ENCODE measurements around the gene ABR.
"Not testable (repeated sequence)": the region's sequence is repeated elsewhere in the genome, so short reads cannot be mapped to it uniquely, and the experiment has no call there.

Gene ABR

DNA sequence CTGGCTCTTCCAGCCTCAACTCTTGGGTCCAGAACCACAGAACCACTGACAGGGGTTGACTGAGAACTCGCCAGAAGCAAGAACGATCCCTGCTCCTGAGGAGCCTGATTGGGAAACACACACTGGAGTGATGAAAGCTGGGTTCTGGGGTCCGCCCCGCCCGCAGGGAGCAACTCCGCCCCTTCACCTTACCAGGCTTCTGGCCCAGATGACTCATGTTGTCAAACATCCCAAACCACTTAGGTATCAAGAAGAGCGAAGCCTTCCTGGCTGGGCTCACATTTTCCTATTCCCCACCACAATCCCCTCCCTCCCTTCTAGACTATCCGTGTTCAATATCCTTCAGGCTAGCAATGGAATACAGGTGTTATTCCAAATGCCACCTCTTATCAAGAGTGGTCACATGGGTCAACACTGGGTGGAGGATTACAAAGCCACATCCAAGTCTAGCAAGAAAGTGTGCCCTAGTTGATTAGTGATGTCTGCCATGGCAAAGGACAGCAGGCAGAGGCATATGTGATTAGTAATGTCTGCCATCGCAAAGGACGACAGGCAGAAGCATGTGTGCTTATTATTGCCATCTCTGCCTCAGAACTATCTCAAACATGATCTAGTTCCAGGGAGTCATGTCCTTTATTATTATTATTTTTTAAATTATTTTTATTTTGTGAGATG is 112.4 kb downstream of the ABR start:
- no peak for DNase-seq

DNA sequence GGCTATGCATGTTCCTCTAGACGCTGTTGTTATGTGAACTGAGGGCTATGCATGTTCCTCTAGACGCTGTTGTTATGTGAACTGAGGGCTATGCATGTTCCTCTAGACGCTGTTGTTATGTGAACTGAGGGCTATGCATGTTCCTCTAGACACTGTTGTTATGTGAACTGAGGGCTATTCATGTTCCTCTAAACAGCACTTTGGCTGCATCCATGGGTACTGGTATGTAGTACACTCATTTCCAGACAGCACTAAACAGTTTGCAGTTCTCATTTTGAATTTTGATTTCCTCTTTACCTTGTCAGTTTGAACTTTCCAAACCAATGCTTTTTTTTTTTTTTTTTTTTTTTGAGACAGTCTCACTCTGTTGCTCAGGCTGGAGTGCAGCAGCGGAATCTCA is 114.4 kb downstream of the ABR start:
- DNase-seq = not testable (repeated sequence)

DNA sequence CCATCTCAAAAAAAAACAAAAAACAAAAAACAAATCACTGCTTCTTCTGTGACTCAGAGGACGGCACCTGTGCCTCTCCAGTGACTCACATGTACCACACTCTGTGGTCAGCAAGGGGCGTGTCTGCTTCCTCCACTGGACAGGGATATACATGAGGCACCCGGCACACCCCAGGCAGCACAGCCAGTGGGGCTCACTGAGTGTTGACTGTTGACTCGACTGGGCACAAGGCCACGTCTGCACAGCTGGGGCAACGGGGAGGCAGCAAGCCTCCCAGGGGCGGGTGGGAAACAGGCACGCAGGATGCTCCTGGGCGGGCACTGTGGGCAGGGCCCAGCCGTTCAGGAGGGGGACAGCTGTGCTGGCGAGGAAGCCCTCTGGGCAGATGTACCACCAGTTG is 118.8 kb downstream of the ABR start:
- peak; percentile 60 for DNase-seq

DNA sequence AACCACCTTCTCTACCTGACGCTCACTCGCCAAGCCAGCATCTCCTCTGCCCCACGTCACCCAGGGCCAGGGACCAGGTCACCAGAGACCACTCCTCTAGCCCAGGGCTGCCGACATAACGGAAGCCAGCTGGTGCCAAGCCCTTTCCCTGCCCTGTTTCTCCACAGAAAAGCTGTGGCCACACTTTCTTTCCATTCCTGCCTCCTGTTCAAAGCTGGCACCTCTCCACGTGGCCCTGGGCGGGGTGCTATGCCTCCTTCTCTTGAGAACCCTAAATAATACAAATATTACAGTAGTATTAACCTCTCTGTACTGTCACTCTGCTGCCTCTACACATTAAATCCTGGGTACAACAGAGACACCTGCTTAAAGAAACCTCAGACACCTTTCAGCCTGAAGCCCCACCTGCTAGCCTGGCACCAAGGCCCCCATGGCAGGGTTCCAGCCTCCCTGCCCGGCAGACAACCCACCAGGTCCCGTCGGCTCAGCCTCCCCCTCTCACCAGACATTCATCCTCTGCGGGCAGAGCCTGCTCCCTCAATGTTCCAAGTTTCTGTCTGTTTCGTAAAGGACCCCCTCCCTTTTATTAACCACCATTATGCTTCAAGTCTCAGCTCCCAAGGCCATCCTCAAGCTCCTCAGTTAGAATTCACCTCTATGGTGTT is 120.5 kb downstream of the ABR start:
- DNase-seq = no peak

DNA sequence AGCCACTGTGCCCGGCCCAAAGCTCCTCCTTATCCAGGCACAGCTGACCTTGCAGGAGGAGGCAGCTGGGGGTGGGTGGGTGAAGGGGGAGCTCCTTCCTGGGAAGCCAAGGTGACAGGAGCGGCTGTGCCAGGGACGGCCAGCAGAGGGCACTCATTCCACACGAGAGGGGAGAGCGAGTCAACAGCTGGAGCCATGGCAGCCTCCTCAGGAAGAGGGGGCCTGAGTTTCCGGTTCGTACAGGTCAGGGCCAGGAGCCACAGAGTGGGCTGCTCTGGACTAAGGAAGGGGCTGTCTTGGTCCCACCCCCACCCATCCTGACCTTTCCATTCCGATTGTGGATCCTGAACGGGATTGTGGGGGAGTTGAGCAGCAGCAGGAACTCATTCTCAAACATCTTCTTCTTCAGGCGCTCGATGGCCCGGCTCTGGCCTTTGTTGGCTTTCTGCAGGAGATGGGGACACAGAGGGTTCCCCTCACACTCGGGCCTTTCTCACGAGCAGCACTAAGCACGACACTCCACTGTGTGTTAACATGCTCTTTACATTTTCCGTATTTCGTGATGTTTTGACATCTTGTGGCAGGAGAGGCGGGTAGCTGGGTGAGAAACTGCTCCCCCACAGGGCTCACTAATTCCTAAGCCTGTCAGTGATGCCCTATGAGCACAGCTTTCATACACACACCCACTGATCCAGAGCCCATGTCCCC is 121.2 kb downstream of the ABR start:
- DNase-seq = no peak

DNA sequence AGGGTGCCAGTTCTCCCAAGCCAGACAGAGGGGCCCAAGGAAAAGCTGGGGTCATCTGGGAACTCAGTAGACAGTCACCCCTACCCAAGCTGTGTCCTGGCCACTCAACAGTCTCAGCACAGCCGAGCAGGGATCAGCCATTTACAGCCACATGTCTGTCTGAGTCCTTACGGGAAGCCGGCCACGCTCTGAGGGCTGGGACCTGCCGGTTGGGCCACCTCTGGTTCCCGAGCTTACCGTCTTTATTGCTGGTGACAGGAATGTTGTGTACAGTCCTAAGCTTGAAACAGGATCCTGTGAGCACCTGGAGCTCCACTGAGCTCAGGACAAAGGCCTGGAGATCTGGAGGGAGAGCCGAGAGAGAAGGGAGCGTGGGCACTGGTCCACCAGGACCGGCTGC is 123.0 kb downstream of the ABR start:
- no peak for DNase-seq

DNA sequence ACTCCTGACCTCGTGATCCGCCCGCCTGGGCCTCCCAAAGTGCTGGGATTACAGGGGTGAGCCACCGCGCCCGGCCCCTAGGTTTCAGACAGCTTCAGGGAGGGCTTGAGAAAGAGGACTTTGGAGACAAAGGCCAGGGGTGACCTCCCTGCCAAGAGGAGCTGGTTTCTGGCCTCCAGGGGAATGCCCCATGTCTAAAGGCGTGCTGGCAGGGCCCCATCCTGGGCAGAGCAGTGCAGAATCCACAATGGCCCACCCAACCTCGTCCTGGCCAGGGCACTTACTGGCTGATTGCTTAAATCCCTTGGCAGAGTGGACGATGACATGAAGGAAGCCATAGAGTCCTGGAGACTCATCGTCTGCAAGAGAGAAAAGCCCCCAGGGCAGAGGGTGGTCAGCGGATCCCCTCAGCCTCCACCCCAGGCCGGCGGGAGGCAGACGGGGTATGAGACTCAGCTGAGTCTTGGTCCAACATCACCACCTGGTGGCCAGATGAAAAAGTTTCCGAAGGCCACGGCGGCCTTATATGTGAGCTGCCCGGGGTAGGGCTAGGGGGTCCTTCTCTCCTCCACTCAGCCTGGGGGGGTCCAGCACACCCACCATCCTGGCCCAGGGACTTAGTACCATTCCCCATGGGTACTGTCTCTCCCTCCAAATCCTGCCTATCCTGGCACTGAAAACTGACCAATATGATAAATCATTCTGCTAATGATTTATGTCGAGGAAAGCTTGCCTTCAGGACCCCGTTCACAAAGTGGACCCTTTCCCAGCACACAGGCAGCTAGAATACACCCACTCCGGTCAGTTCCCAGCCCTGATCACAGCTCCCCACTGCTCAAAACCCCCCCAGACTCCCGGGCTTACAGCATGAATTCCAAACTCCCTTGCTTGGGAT is 123.8 kb downstream of the ABR start:
- peak; percentile 67 for DNase-seq

DNA sequence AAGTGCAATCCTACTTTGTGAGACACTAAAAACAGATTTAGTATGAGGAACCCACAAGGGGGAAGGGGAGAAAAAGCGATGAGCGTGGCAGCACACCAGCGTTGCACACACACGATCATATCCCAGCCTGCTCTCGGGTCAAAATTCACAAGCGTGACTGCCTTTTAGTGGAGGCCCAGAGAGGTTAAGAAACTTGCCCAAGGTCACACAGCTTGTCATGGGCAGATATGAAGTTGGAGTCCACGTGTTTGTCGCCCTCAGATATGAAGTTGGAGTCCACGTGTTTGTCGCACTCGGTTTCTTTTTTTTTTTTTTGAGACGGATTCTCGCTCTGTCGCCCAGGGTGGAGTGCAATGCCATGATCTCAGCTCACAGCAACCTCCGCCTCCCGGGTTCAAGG is 124.5 kb downstream of the ABR start:
- DNase-seq = no peak

DNA sequence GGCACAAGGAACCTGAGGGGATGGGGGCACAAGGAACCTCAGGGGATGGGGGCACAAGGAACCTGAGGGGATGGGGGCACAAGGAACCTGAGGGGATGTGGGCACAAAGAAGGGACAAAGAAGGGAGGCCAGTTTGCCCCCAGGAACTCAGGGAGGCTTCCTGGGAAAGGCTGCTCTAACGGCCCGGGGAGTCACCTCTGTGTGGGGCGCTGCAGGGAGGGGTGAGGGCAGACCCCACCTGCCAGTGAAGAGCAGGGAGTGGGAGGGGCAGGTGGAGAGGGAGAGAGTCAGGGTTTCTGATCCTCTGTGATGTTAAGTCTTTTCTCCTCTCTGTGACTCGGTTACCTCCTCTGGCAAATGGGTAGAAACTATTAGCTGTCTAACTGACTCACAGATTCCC is 125.1 kb downstream of the ABR start:
- DNase-seq = no peak

DNA sequence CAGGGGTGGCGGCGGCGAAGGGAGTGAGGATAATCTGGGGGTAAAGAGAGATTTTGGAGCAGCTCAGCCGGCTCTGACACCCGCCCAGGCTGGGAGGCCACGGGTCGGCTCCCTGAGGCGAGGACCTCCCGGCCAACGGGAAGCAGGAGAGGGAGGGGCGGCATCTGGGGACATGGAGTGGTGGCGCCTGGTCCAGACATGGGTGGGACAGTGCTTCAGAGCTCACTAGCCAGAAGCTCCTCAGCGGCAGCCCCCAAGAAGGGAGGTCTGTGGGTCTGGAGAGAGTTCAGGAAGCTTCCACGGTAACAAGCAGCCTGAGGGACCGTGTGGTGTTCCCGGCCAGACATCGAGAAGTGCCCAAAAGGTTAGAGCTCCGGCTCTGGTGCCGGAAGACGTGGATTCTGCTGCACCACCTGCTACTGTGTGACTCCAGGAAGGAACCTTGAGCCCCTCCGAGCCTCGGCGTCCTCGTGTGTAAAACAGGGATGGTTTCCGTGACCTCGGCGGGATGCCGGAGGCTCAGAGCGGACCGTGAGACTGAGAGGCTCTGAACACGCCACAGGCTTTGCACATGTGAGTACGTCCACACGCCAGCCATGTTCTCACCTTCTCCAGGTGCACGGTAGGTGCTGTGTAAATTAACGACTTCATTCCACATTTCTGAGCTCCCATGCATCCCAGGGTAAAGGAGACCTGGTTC is 126.0 kb downstream of the ABR start:
- DNase-seq = no peak

DNA sequence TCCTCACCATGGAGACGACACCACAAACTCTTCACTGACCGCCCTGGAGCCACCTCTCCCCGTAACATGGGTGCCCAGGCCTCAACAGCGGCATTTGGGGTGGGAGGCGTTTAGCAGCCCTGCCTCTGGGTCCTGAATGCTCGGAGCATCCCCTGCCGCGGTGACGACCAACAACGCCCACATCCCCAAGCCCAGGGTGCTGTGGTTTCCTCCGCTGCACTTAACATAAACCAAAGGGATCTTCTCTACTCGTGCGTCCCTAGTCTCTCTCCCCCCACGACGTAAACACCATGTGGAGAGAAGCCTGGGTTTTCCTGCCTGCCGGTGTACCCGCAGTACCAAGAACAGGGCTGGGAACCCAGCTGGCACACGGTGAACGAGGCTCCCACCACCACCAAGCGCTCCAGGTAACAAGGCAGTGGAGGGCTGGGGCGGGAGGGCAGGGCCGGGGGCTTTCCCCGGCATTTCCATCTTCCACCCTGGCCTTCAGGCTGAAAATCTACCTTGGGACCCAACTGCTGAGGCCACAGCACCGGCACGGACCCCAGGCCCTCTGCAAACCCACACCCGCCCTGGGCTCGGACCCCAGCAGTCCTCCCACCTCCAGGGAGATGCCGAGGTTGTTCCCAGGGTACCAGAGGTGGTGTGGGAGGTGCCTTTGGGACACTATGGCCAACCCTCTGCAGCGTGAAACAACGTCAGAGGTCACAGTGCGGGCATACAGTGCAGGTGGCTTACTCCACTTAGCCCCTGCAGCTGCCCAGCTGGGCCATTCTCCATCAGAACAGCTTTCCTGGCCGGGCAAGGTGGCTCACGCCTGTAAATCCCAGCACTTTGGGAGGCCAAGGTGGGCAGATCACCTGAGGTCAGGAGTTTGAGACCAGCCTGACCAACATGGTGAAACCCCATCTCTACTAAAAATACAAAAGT is 128.5 kb downstream of the ABR start:
- DNase-seq = no peak

DNA sequence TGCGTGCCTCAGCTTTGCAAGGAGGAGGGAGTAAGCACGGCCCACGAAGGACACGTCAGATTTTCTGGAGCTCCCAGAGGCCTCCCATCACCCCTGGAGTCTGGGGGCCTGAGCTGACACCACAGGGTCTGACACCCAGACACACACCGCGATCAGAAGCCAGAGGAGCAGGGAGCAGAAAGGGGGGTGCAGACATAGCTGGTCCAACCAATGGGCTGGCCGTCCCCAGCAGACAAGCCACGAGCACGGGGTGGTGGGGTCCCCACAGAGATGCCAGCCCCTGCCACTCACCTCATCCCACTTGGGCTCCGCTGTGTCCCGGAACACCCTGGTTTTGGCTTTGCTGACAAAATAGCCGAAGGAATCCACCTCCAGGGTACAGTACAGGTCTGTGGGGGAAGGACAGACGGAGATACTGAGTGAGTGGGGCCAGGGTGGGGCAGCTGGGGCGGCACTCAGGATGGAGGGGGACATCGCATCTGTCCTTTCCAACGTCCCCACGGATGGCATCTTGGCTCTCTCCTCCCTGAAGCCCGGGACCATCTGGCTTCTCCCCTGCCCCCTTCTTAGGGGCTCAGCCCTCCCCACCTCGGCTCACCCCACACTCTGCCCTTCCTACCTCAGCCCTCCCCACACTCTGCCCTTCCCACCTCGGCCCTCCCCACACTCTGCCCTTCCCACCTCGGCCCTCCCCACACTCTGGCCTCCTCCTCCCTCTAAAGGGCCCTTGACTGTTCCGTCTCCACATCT is 129.4 kb downstream of the ABR start:
- no peak for DNase-seq

DNA sequence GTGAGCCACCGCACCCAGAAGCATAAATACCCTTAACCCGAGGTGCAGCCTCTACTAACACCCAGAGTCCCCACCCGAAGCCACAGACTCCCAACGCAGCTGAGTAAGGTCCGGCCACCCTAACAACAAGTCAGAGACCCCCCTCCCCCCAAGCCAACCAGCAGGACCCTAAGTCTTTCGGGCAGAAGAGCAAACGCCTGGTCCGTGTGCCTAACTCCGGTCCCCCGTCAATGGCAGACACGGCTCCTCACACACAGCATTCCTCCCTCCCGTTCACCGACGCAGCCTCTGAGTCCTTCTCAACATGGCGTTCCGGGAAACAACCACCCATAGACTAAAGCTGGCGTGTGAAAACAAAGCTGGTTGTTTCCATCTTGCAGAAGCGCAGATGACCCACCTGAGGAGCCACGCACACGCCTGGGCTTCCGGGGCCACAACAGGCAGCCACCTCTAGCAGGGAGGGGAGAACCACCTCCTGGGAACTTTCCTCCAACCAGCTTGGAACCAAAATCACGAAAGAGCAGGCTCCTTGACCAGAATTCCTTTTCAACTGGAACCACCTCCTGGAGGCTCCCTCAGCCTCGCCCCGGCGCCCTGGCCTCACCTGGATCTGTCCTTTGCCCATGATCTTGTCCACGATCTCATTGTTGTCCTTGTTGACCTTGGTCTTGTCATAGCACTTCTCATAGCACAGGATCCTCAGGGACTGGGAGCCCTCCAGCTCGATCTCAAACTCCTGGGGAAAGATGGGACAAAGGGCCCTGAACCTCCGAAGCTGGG is 130.1 kb downstream of the ABR start:
- no peak for DNase-seq

DNA sequence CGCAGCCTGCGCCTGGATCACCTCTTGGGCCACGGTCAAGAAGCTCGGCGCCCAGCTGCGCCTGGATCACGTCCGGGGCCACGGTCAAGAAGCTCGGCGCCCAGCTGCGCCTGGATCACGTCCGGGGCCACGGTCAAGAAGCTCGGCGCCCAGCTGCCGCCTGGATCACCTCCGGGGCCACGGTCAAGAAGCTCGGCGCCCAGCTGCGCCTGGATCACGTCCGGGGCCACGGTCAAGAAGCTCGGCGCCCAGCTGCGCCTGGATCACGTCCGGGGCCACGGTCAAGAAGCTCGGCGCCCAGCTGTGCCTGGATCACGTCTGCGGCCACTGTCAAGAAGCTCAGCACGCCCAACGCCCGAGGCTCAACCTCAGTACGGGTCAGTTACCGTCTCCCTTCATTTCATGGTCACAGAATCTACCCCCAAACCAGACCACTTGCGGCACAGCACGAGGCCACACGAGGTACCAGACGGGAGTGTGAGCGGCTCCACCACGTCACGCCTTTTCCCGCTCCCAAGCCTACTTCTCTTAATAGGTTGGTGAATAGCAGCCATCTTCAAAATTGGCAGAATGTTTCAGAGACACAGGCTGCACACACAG is 131.2 kb downstream of the ABR start:
- DNase-seq = not testable (repeated sequence)

DNA sequence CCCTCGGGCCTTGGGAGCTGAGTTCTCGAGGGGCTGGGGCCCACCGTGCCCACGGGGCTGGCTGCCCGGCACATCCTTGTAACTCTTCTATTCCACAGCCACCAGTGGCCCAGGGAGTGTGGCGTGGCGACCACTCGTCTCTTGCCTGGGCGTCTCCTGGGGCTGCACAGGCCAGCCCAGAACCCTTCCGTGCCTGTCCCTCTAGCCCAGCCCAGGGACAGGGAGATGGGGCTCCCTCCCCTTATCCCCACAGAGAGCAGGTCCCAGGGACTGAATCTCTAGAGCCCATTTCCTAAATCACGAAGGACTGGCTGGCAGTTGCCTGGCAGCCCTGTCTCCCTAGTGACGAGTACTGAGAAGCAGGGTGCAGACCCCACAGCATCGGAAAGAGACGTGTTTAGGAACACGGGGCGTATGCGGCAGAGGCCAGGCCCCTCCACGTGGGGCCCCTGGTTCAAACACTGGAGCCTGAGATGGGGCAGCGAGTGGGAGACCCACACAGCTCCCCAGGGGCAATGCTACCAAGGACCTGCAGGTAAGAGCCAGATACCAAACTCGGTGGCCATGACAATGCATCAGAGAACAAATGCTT is 131.8 kb downstream of the ABR start:
- no peak for DNase-seq

DNA sequence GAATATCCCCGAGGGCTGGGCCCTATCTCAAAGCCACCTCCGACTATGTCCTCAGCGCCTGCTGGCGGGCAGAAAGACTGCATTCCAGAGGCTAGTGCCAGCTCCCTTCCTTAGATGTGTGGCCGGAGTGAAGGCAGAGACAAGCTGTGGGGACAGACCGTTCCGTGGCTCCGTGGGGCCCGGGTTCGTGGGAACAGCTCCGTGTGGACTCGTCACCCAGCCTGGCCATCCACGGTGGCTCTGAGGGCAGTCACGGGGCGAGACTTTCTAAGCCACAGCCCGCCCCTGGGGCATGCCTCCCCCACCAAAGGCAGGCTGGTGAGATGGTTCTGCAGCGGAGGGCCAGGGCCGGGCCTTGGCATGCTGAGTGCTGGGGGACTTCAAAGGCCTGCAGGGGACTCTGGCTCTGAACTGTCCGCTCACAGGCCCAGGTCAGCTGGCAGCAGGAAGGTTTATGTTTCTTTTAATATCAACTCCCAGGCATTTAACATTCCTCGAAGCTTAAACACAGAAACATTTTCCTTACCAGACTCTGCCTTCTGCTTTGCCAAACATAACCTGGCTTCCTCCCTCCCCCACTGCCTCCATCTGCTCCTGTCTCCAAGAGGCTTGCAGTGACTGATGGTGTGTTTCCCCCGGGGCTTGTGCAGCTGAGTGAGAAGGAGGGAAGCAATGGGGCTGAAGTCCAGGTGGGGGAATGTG is 132.5 kb downstream of the ABR start:
- no peak for DNase-seq

DNA sequence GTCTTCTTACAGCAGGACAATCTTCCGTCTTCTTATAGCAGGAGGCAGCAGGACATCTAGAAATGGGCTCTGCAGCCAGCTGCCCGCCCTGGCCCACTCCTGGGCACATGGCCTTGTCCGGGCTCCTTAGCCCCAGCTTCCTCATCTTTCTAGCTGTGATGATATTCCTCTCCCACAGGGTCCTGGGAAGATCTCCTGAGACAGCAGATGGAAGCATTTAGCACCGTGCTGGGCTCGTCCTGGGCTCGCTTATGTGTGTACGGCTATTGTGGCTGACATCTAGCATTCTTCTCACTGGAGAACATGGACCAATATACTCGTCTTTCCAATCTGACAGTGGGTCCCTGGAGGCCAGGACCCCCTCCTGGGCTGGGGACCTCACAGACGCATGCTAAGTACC is 134.3 kb downstream of the ABR start:
- DNase-seq = no peak

DNA sequence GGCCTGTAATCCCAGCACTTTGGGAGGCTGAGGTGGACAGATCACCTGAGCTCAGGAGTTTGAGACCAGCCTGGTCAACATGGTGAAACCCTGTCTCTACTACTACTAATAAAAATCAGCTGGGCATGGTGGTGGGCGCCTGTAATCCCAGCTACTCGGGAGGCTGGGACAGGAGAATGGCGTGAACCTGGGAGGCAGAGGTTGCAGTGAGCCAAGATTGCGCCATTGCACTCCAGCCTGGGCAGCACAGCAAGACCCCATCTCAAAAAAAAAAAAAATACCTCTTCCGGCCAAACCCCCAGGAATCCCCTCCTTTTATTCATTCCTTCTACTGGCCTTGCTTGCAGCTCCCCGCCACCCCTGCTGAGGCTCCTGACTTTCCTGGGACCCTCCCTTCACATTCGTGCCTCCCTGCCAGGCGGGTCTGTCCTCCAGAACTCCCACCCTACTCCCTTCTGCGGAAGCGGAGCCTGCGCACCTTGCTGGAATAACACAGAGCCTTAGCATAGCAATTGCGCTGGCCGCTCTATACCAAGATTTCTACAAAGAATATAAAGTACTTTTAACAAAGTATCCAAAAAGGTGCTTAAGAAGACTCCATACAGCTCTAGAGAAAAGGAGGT is 135.3 kb downstream of the ABR start:
- not testable (repeated sequence) for DNase-seq

All from 8988T (cell line).